NCI-H82 treated with DMSO at 0.1 percent for 48 hours (cell line): ENCODE data around the gene ZNF618.
A peak's percentile ranks its signal among the peaks of the same experiment; 100 is the strongest.

Source experiments
- DNase-seq: peaks from one replicate; lab custom pipeline; 2025; ENCODE audit not compliant: unreplicated experiment; lab: John Stamatoyannopoulos, UW

Gene ZNF618

DNA sequence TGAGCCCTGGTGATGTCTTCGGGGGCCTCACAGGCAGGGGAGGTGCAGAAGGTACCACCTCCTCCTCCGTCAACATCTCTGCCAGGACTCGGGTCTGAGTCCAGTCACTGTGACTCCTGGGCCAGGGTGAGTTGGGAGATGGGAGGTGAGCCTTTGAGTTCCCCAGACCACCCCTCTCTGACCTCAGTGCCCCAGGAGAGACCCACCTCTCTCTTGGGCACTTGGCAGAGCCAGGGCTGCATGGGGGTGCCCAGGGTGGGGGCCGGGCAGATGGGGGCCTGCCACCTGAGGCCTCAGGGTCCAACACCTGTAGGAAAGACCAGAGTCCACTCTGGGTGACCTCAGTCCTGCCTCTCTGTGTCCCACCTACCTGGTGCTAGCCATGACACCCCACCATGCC, 216.2 kb downstream of the ZNF618 start:
- DNase-seq: no peak

DNA sequence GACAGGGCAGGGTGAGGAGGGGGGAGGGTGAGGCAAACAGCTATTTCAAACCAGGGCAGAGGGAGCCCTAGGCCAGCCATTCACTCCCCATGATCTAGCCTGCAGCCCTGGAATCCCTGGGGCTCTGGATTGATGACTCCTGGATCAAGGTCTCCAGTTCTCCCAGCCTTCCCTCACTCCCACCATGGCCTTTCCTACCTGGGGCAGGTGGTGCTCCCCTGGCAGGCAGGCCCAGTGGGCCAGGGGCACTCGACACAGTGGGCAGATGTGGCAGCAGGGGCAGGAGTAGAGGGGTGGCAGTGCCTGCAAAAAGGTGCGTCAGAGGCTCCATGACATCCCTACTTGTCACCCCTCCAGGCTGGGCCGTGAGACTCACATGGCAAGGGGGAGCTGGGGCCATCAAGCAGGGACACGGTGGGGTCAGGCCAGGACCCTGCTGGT, 216.9 kb downstream of the ZNF618 start:
- DNase-seq: no peak

DNA sequence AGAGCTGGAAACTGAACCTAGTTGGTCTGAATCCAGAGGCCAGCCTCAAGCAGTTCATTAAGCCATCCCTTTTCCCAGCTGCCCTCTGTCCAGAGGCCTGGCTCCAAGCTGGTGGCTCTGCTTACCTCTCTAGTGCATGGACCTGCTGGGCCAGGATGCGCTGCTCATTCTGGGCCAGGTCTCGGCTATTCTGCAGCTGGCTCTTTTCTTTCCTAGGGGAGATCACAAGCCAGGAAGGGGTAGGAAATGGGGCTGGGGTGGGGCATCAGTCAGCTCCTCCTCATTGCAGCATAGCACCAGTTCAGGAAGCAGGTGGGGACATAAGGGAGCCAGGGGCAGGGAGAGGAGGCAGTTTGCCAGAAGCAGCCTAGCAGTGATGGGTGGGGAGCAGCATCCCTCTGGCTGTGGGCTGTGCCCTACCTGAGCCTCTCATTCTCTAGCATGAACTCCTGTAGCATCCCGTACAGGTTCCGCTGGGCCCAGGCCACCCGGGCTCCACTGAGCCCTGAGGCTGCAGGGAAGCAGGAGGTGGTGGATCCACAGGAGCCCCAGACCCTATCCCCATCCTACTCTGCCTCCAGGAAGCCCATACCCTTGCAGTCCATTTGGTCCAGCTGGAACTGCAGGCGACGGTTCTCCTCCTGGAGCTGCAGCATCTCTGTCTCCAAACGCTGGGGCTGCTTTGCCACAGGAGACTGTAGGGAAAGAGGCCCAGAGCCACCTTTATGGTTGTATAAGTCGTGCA, 217.8 kb downstream of the ZNF618 start:
- DNase-seq: no peak

DNA sequence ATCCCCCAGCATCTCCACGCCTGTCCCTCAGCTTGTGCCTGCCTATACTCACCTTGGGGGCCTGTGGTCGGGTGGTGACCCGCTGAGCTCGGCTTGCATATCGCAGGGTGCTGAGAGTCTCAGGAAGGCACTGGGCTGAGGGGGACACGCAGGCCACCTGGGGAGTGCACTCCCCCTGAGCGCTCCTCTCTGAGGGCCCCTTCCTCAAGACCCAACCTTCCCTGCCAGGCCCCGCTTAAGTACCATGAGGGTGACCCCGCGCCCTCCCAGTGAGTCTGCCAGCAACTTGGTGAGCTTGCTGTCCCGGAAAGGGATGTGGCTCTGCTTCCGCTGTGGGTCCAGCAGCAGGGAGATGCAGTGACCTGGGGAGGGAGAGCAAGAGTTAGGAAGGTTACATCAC, 218.9 kb downstream of the ZNF618 start:
- DNase-seq: no peak

DNA sequence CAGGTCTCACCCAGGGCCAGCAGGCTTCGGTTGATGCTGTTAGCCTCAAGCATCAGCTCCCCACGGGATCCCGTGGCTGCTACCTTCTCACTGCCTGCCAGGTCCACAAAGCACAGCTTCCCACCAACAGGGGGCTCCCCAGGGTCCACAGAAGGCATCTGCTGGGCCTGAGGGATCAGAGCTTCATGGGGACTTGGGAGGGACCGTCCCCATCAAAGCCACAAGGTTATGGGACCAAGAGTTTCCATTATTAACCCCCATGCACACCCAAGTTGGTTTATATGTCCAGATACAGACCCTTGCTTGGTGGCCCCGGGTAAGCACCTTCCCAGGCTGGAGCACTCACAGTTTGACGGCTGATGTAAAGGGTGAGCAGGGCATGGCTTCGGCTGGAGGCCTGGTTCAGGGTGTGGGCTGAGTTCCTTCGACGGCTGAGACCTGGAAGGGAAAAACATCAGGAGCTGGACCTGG, 220.0 kb downstream of the ZNF618 start:
- no peak for DNase-seq

DNA sequence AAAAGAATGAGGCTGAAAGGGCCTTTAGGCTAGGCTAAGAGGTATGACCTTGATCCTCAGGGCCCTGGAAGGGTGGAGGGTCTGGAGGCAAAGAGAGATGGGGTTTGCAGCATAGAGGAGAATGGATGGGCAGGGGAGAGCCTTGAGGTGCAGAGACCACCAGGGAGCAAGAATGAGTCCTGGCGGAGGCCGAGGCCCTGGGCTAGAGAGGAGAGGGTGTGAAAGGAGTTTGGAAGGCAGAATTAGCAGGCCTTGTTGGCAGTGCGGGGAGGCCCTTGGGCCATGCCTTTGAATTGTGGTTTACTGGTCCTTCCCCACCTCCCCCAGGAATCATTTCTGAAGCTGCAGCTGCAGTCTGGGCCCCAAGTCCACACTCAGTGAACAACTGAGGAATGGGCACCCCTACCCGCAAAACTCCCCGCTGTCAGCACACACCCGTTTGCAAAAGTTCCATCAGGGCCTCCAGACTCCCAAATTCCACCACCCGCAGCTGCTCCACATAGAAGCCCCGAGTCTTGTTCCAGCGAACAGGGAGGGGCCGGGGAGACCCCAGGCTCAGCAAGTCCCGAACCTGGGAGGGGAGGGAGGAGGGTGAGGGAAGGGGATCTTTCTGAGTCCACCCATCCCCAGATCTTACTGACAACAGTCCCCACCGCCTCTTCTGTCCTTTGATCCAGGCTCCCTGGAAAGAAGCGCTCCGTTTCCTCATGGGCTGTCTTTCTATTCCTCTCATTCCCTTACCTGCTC, 220.9 kb downstream of the ZNF618 start:
- no peak for DNase-seq

DNA sequence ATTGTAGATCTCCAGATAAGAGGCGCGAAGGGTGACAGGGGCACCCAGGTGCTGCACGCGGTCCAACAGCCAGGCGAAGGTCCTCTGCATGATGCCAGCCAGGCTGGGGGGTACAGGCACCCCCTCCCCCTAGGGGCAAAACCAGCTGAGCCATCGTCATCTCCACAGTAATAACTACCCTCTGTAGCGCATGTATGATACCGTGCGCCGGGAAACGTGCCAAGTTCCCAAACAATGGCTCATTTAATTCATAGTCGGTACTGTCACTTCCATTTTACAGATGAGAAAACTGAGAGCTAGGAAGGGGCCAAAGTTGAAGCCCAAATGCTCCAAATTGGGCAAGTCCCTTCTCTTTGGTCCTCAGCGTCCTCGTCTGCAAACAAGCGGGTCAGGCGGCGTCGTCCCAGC, 221.5 kb downstream of the ZNF618 start:
- no peak for DNase-seq

DNA sequence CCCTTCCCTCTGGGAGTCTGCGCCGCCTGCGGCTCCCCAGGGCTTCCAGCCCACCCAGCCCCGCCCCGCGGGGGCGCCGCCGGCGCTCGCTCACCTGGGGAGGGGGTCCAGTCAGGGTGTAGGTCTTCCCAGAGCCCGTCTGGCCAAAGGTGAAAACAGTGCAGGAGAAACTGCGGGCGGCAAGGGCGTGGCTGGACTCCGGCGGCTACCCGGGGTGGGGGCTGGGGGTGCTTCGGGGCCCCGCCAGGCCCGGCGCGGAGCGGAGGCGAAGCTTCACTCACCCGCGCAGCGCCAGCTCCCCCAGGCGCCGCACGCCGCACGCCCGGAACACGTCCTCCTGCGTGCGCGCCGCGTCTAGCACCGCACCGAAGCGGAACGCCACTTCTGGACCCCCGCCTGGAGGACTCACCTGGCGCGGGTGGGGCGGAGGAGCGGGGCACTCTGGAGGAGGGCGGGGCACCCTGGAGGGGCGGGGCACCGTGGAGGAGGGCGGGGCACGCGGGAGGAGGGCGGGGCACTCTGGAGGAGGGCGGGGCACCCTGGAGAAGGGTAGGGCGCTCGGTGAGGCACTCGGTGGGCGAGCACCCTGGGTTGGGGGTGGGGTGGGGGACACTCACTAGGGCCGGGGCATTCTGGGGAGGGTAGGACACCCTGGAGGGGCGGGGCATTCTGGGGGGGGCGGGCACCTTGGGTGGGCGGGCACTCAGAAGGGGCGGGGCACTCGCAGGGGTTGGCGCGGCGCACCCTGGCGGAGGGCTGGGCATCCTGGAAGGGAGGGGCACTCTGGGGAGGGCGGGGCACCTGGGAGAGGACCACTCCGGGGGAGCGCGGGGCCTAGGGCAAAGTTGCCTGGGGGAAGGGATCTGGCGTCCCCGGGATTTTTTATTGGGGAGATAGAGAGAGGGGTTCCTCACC, 222.2 kb downstream of the ZNF618 start:
- no peak for DNase-seq

DNA sequence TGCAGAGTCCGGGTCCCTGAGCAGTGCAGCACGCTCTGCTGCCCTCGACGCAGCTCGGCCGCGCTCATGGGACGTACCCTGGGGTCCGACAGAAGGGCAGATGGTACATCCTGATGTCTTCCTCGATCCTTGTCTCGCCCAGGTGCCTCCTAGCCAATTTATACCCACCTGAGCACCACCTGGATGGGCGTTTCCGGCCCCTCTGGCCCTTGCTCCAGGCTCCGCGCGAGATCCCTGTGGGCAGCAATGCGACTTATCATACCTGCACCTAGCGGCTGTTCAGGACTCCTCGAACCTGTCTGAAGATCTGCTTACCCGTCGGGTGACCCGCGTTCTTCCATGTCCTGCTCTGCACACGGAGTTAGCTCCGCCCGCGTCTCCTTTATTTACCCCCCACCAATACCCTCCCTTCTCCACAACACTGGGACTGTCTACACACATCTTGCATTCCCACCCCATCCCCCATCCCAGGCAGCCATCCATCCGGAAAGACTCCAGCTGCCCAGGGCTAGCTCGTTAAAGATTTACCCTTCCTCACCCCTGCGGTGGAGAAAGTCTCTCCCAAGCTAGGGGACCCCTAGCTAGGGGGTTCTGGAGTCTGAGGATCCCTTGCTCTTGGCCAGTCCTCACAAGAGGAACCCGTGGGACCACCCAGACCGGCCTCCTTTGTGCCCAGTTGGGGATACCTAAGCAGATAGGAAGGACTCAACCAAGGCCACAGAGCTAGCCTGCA, 223.0 kb downstream of the ZNF618 start, which contains the start of gene KIF12:
TSS of gene KIF12 (minus strand) at position 357 of the 733 bp plus-strand sequence. CDS start at position 341, 16 bp downstream.
- peak; percentile 89 for DNase-seq

DNA sequence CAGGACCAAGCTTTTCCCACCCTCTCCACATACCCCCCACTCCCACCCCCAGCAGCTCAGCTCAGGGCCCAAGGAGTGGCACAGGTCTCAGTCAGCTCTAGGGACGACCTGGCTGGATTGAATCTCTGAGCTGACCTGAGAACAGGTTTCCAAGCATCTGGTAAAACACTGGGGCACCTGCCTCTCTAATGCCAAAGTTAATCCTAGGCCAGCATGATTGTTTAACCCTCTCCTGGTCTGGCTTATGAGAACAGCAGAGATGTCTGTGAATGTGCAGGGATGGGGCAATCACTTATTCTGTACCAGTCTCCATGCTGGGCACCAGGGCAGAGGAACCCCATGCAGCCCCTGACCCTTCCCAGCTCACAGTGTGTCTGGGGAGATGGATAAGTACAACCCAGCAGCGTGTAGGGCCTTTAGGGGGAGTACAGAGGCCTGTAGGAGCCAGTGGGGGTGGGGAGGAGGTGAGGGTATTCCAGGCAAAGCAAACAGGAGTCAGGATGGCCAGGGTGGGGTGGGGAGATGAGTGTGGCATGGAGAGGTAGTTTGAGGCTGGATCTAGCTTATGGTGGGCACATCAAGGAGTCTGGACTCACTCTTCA, 223.7 kb downstream of the ZNF618 start:
- peak; percentile 66 for DNase-seq

DNA sequence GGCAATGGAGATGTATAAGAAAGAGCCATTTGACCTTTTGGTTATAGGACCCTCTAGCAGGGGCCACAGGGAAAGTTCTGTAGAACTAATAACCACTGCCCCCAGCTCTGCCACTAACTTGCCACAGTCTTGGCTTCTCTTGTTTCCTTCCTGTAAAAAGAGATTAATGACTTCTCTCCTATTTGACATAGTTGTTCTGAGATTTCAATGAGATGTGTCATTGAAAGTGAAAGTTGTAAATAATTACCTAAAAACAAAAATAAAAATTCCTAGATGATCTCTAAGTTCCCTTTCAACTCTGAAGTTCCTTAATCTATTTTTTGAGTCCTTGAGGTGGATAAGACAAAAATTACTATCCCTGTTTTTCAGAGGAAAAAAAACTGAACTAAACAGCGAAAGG, 224.4 kb downstream of the ZNF618 start:
- no peak for DNase-seq

DNA sequence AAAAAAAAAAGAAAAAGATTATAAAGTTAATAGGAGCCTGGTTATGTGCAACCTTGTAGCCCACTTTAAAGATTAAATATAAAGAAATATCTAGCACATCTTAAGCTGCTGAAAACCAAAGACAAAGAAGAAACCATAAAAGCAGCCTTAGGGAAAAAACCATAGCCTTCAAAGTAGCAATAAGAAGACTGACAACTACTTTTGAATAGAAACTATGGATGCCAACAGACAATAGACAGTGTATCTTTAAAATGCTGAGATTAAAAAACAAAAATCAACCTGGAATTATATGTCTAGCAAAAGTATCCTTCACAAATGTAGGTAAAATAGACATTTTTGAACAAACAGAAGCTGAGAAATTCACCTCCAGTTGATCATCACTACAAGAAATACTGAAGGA, 226.4 kb downstream of the ZNF618 start:
- no peak for DNase-seq

DNA sequence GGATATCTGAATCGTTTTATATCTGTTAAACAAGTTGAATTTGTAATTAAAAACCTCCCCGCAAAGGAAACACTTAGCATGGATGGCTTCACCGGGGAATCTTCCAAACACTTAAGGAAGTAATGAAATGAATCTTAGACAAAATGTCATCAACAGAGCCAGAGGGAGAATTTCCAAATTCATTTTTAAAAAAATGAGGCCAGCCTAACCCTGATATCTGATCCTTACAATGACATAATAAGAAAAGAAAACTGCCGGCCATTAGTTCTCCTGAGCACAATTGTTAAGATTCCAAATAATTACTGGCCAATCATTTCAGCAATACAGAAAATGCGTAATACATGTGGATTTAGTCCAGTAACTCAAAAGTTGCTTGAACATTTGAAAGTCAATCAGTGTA, 229.1 kb downstream of the ZNF618 start:
- no peak for DNase-seq
